ENCODE results near the gene HOXA9. TPM values are rescaled to one million over a fixed set of nuclear protein-coding genes. Genes with fewer than 3 reads are reported as not detected.

The HOXA9 gene
- total RNA-seq, 1 donor from 2014 or later = not detected

- peaks cover 70% of the 10 kb centered on the region for H3K27me3 ChIP-seq
- no peaks in the 10 kb centered on the region for H3K36me3 ChIP-seq
- no peak for TF ChIP-seq CTCF (IDR thresholded peaks at IDR 0.05)
- no peaks in the 10 kb centered on the region for H3K9me3 ChIP-seq
- H3K27ac ChIP-seq = no peak overlapping the region
- no peak overlapping the region for H3K4me3 ChIP-seq
- DNase-seq (ENCODE audit: low spot score in 2 of 2) = peak in 1 of 2 donors; percentile 50
- H3K4me1 ChIP-seq = peaks cover 0 to 19% of the 10 kb centered on the region in 2 donors
- intact Hi-C loops (cut with DNase I) = no loop called here
Measured at GRCh38 chr7:27171637-27172314, 6.4 kb upstream of the HOXA9 start.

- Histone ChIP-seq H3K4me3 (no peak overlapping the region), H3K27me3 (peaks cover 75% of the 10 kb centered on the region), H3K36me3 (no peaks in the 10 kb centered on the region), H3K4me1 (peaks cover 0 to 20% of the 10 kb centered on the region in 2 donors), H3K27ac (no peak overlapping the region), H3K9me3 (no peaks in the 10 kb centered on the region)
- intact Hi-C loops (cut with DNase I) = no loop called here
- no peak for TF ChIP-seq CTCF (IDR thresholded peaks at IDR 0.05)
- peak in 1 of 2 donors; percentile 51 for DNase-seq (ENCODE audit: low spot score in 2 of 2)
Measured at GRCh38 chr7:27171325-27171636, 5.9 kb upstream of the HOXA9 start.

GRCh38 chr7:27170426-27171324 is 5.3 kb upstream of the HOXA9 start:
- Histone ChIP-seq H3K4me1 (peaks cover 0 to 23% of the 10 kb centered on the region in 2 donors), H3K9me3 (no peaks in the 10 kb centered on the region), H3K27ac (no peak overlapping the region), H3K4me3 (no peak overlapping the region), H3K36me3 (no peaks in the 10 kb centered on the region), H3K27me3 (peaks cover 78% of the 10 kb centered on the region)
- intact Hi-C loops (cut with DNase I) = no loop called here
- TF ChIP-seq CTCF (IDR thresholded peaks at IDR 0.05) = no peak
- no peak for DNase-seq (ENCODE audit: low spot score in 2 of 2)

GRCh38 chr7:27169658-27170425 is 4.5 kb upstream of the HOXA9 start:
- no peak for TF ChIP-seq CTCF (IDR thresholded peaks at IDR 0.05)
- H3K27me3 ChIP-seq = peaks cover 78% of the 10 kb centered on the region
- H3K4me1 ChIP-seq = peaks cover 0 to 23% of the 10 kb centered on the region in 2 donors
- H3K4me3 ChIP-seq = no peak overlapping the region
- intact Hi-C loops (cut with DNase I) = loop anchor here (10.0 kb wide), 1 partner anchor 1275 kb away; no protein-coding TSS in a partner anchor
- H3K9me3 ChIP-seq = no peaks in the 10 kb centered on the region
- H3K27ac ChIP-seq = no peak overlapping the region
- H3K36me3 ChIP-seq = no peaks in the 10 kb centered on the region
- peak in 1 of 2 donors; percentile 52 for DNase-seq (ENCODE audit: low spot score in 2 of 2)

GRCh38 chr7:27168265-27168947 is 3.1 kb upstream of the HOXA9 start:
- TF ChIP-seq CTCF (IDR thresholded peaks at IDR 0.05) = no peak
- peaks cover 0 to 14% of the 10 kb centered on the region in 2 donors for H3K4me1 ChIP-seq
- no peak overlapping the region for H3K4me3 ChIP-seq
- intact Hi-C loops (cut with DNase I) = loop anchor here (10.0 kb wide), 1 partner anchor 1274 kb away; no protein-coding TSS in a partner anchor
- peaks cover 71% of the 10 kb centered on the region for H3K27me3 ChIP-seq
- no peak overlapping the region for H3K27ac ChIP-seq
- H3K36me3 ChIP-seq = no peaks in the 10 kb centered on the region
- no peaks in the 10 kb centered on the region for H3K9me3 ChIP-seq
- DNase-seq (ENCODE audit: low spot score in 2 of 2) = no peak
